Suprapubic skin (tissue), 4 donors: Measurements from ENCODE around the gene PRDM13. TPM values are rescaled to one million over a fixed set of nuclear protein-coding genes. Genes with fewer than 3 reads are reported as not detected.

Experiments
- total RNA-seq, 4 donors: library from RNA; depleted of rRNA; stranded (reverse); fragments of >200 nt; gene quantifications; one replicate each; pipeline ENCODE4 v1.1.0, GENCODE V29; 2016

PRDM13 gene
- total RNA-seq, 4 donors from 2014 or later, result not detected

Other genes with a start within 250 kb of the PRDM13 start
- gene COQ3, start 212.6 kb upstream of the PRDM13 start, total RNA-seq, result 1 to 10 TPM; 1.4 to 4.7 (median 3.5) TPM
- 100 to 1,000 TPM in 1 of 4 donors, 10 to 100 TPM in 3; 52.9 to 335 (median 80.9) TPM for gene PNISR, start 181.5 kb upstream of the PRDM13 start, total RNA-seq
- gene USP45, start 91.4 kb upstream of the PRDM13 start, total RNA-seq, result 10 to 100 TPM in 2 of 4 donors, 1 to 10 TPM in 2; 6.5 to 31.2 (median 10.7) TPM
- 10 to 100 TPM; 38.4 to 63.4 (median 46.5) TPM for gene CCNC, start 38.2 kb upstream of the PRDM13 start, total RNA-seq